ENCODE data around the gene MYH15. TPM values are rescaled to one million over a fixed set of nuclear protein-coding genes. Genes with fewer than 3 reads are reported as not detected.

MYH15 gene
- total RNA-seq, 1 experiment from 2014 or later, result 0.09 TPM

- TF ChIP-seq ETV6 (CRISPR knock-in tag; IDR thresholded peaks at IDR 0.05), result no peak
- TF ChIP-seq HMGA2 (CRISPR knock-in tag; IDR thresholded peaks at IDR 0.05), result no peak
- TF ChIP-seq MYBL2 (CRISPR knock-in tag; IDR thresholded peaks at IDR 0.05), result no peak
- TF ChIP-seq GRHL2 (CRISPR knock-in tag; IDR thresholded peaks at IDR 0.05; ENCODE audit: insufficient replicate concordance, severe bottlenecking), result no peak
- no peak for TF ChIP-seq TP53 (CRISPR knock-in tag; IDR thresholded peaks at IDR 0.05)
- no peak for TF ChIP-seq KAT7 (CRISPR knock-in tag; IDR thresholded peaks at IDR 0.05; ENCODE audit: borderline replicate concordance)
- TF ChIP-seq RORB (CRISPR knock-in tag; IDR thresholded peaks at IDR 0.05), result no peak
- no peak for TF ChIP-seq SP1 (CRISPR knock-in tag; conservative IDR thresholded peaks at IDR 0.05)
- no peak for TF ChIP-seq FOXJ3 (CRISPR knock-in tag; IDR thresholded peaks at IDR 0.05; ENCODE audit: borderline replicate concordance)
These were observed 123.3 kb downstream of the MYH15 start for GRCh38 chr3:108387063-108387462.

GRCh38 chr3:108383306-108383705 is 127.1 kb downstream of the MYH15 start:
- peaks cover 3% of the 10 kb centered on the region for H3K9me3 Mint-ChIP-seq
- H3K27me3 Mint-ChIP-seq (ENCODE audit: low read depth), result no peaks in the 10 kb centered on the region
- no peaks in the 10 kb centered on the region for H3K36me3 Mint-ChIP-seq
- ATAC-seq (no peak), DNase-seq (ENCODE audit: low spot score) (no peak)
- H3K27ac Mint-ChIP-seq, result no peak overlapping the region
- ChIA-PET CTCF (no interaction called here), POLR2A (no interaction called here)
- TF ChIP-seq PRDM15 (CRISPR knock-in tag; IDR thresholded peaks at IDR 0.05) (no peak), JAZF1 (CRISPR knock-in tag; IDR thresholded peaks at IDR 0.05) (no peak), EMX1 (CRISPR knock-in tag; IDR thresholded peaks at IDR 0.05) (no peak), ZNF138 (CRISPR knock-in tag; conservative IDR thresholded peaks at IDR 0.05) (no peak), NFATC4 (CRISPR knock-in tag; IDR thresholded peaks at IDR 0.05) (no peak), CREM (CRISPR knock-in tag; IDR thresholded peaks at IDR 0.05) (no peak), ERG (CRISPR knock-in tag; IDR thresholded peaks at IDR 0.05) (no peak), FOXP1 (CRISPR knock-in tag; IDR thresholded peaks at IDR 0.05; ENCODE audit: borderline replicate concordance) (no peak), RELA (CRISPR knock-in tag; IDR thresholded peaks at IDR 0.05; ENCODE audit: borderline replicate concordance) (no peak), SOX15 (CRISPR knock-in tag; IDR thresholded peaks at IDR 0.05) (no peak), NFYB (CRISPR knock-in tag; conservative IDR thresholded peaks at IDR 0.05; ENCODE audit: low read depth) (no peak), SMAD3 (CRISPR knock-in tag; IDR thresholded peaks at IDR 0.05; ENCODE audit: borderline replicate concordance) (no peak), SMAD4 (CRISPR knock-in tag; IDR thresholded peaks at IDR 0.05) (no peak), CBFB (CRISPR knock-in tag; IDR thresholded peaks at IDR 0.05; ENCODE audit: low read depth) (no peak), RORB (CRISPR knock-in tag; IDR thresholded peaks at IDR 0.05) (no peak), MXD4 (CRISPR knock-in tag; IDR thresholded peaks at IDR 0.05; ENCODE audit: borderline replicate concordance) (no peak)
- peaks cover 13% of the 10 kb centered on the region for H3K4me1 Mint-ChIP-seq
- no peak overlapping the region for H3K4me3 Mint-ChIP-seq

More at GRCh38 chr3:108387063-108387462, 123.3 kb downstream of the MYH15 start:
- POLR2A ChIA-PET, result no interaction called here
- Mint-ChIP-seq H3K36me3 (no peaks in the 10 kb centered on the region), H3K9me3 (no peaks in the 10 kb centered on the region), H3K27me3 (ENCODE audit: low read depth) (no peaks in the 10 kb centered on the region), H3K27ac (no peak overlapping the region), H3K4me1 (peaks cover 21% of the 10 kb centered on the region), H3K4me3 (no peak overlapping the region)
- CTCF ChIA-PET, result no interaction called here
- ATAC-seq (no peak), DNase-seq (ENCODE audit: low spot score) (no peak)
